ENCODE results near the gene CETN3.

The CETN3 gene

DNA sequence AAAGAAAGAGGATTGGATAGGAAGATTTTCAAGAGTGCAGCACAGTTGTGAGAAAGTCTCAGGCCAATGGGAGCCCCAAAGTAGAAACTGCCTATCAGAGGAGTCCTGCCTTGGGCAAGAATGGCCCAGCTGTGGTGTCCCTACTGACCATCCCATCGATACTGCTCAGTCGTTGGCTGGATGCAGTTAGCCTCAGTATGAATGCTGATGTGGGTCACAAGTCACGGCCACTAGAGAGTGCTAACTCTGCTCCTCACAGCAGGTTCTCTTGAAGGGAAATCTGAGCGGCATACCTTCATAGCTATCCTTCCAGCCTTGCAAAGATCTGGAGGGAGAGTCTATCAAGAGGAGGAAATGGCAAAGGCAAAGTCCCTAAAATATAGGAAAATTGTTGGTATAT lies 11.6 kb upstream of the CETN3 start:
- TF ChIP-seq, protein P1, sequence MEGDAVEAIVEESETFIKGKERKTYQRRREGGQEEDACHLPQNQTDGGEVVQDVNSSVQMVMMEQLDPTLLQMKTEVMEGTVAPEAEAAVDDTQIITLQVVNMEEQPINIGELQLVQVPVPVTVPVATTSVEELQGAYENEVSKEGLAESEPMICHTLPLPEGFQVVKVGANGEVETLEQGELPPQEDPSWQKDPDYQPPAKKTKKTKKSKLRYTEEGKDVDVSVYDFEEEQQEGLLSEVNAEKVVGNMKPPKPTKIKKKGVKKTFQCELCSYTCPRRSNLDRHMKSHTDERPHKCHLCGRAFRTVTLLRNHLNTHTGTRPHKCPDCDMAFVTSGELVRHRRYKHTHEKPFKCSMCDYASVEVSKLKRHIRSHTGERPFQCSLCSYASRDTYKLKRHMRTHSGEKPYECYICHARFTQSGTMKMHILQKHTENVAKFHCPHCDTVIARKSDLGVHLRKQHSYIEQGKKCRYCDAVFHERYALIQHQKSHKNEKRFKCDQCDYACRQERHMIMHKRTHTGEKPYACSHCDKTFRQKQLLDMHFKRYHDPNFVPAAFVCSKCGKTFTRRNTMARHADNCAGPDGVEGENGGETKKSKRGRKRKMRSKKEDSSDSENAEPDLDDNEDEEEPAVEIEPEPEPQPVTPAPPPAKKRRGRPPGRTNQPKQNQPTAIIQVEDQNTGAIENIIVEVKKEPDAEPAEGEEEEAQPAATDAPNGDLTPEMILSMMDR (conservative IDR thresholded peaks at IDR 0.05) = peak; percentile 61
- H3K27ac ChIP-seq = no peak overlapping the region

DNA sequence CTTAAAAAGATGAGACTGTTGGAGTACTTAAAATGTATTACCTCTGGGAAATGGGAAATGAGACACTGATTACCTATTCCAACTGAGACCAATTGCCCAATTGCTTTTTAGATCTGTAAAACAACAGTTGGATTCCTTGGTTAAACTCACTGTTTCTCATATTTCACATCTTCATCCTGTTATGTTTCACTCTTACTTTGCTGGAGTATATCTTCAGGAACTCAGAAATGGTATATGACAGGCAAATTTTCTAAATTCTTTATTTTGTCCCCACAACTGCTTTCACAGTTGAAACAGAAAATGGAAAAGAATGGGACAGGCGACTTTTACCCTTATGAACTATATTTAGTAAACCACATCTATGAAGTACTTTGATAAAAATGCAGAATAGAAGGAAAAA lies 8.7 kb upstream of the CETN3 start:
- TF ChIP-seq, protein P1 (conservative IDR thresholded peaks at IDR 0.05) = no peak
- no peak overlapping the region for H3K27ac ChIP-seq

DNA sequence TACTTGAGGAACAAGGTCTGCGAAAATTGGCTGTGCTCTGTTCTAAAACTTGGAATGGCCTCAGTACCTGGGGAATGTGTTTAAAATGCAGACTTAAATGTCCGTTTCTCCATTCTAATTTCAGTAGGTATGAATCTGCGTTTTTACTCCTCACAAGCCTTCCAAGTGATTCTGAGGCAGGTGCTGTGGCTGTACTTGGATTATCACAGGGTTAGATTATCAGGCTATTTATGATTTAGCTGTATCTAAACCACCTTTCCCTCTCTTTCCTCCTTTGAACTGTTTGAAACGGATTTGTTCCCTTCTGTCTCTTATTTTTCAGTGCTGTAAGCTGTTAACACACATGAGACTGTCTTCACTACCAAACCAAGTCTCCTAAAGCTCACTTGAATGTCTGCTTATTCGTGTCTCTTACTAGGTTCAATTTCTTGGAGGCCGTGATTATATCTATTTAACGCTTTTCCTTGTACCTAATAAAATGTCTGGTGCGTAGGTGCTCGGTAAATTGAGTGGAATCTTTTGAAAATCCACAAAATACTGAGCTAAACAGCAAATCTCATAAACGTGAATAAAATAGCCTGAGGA lies 714 bp upstream of the CETN3 start:
- TF ChIP-seq, protein P1 (conservative IDR thresholded peaks at IDR 0.05) = no peak
- peak overlapping the region; percentile 92 for H3K27ac ChIP-seq

DNA sequence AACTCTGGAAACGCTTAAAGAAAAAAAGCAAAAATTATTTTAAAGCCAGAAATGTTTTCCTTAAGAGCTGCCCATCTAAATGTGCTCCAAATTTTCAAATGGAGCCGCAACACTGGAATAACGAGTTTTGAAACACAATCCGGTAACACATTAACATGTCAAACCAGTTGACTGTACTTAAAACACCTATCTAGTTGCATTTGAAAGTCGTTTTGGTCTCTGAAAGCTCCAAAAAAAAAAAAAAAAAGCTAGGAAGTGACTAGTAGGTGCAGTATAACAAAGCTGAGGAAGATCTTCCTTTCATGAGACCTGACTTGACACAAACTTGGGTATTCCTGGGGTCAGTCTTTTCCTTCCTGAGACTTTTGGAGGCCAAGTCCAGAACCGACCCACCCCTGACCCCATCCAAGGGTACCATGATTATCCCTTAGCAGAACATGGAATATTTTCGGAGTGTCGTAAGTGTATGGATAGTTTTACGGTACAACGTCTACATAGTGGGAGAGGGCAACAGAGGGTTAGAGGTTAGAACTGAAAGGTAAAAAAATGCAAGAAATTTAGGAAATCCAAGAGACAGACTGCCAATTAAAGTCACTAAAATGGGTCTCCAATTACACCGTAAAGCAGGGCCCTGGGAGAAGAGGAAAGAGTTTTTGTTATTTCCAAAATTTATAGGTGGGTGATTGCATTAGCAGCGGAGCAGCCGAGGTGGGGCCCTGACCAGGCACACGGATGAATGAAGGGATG lies 812 bp downstream of the CETN3 start:
- TF ChIP-seq, protein P1 (conservative IDR thresholded peaks at IDR 0.05) = no peak
- H3K27ac ChIP-seq = peak overlapping the region; percentile 92

DNA sequence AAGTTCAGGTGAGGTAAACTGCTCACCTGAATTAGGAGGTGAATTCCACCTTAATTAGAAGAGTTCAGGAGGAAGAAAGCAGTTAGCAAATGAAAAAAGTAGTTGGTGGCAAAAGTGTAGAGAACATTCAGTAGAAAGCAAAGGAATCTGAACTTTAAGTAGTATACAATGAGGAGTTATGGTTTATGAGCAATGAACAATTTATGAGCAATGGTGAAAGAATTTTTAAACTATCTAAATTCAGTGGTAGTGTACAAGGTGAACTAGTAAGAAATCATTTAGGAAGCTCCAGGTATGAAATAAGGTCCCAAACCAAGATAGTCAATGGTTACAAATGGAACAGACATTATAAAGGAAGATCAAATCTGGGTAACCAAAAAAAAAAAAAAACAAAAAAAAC lies 3.1 kb downstream of the CETN3 start:
- no peak overlapping the region for H3K27ac ChIP-seq
- TF ChIP-seq, protein P1 (conservative IDR thresholded peaks at IDR 0.05) = no peak

DNA sequence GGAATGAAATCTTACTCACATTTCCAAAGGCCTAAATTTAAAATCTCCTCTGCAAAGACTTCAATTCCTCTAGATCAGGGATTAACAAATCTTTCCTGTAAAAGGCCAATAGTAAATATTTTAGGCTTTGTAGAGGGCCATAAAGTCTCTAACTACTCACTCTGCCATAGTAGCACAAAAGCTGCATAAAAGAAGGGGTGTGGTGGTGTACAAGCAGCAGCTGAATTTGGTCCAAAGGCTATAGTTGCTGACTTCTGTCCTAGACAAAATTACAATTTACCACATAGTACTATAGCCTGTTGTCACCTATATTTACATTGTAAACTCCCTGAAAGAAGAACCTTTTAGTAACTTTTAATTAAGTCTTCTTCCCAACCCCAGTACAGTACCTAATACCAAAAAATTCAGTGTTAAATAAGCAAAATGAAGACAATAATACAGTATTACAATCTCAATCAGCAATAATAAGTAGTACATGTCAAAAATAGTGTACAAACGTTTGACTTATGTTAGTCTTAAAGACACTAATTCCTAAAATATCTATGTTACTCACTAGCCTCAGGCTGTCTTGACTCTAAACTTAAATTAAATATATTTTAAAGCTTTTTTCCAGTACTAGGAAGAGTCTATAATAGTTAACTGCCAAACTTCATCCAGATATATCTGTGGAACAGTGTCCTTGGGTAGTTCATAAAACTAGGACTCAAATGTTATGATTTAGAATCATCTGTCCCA lies 6.9 kb downstream of the CETN3 start:
- H3K27ac ChIP-seq = no peak overlapping the region

DNA sequence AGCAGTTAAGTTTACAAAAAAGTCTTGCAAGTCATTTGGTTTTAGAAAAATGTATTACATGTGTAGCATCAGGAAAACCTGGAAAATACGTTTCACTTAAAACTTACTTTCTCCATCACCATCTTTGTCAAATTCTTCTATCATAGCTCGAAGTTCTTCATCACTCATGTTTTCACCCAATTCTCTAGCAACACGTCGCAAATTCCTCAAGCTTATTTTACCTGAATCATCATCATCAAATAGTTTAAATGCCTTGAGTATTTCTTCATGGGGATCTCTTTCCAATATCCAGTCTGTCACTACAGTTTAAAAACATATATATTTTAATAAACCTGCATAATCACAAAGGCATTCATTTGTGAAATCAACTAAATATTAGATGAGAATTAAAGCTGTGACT lies 10.3 kb downstream of the CETN3 start:
- no peak overlapping the region for H3K27ac ChIP-seq
- TF ChIP-seq, protein P1 (conservative IDR thresholded peaks at IDR 0.05) = no peak

More for the DNA sequence above, 6.9 kb downstream of the CETN3 start:
- TF ChIP-seq, protein P1 (conservative IDR thresholded peaks at IDR 0.05) = no peak
